GM18867 (cell line): ENCODE results near the gene ACOXL.

Experiments used
- ATAC-seq: cut with Tn5 transposase; IDR thresholded peaks from one replicate; pipeline ENCODE4 v1.9.1; 2021; ENCODE audit warnings: mild to moderate bottlenecking, moderate library complexity; ENCODE audit not compliant: unreplicated experiment

Gene ACOXL

GRCh38 chr2:110751642-110752041, 19.3 kb downstream of the ACOXL start:
- ATAC-seq = no peak

- ATAC-seq = no peak
These were observed 20.5 kb downstream of the ACOXL start for GRCh38 chr2:110752871-110753270.

DNA sequence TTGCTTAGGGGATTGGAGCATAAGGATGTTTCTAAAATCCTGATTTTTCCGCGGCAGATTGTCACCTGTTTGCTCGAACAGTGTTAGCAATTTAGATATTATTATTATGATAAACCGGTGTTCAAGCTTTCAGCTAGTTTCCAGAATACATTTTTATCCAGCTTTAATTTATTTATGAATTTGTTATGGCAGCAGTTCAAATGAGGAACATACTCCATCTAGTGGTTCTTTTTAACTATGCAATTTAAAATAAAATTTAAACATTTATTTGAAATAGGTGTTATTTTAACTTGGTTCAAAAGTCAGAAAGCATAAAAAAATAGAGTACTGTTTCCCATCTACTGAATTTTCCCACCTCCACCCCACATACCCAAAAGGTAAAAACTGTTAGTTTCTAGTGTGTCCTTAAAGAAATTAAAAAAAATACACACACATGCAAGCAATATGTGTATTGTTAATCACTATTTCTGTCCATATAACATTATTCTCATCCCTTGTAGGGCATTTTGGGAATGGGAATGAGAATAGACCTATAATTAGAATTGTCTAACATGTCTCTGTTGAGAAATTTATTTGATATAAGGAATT, 23.2 kb downstream of the ACOXL start:
- no peak for ATAC-seq

- no peak for ATAC-seq
These were observed 27.0 kb downstream of the ACOXL start for GRCh38 chr2:110759411-110759810.

- ATAC-seq = no peak
These were observed 32.6 kb downstream of the ACOXL start for GRCh38 chr2:110764931-110765330.

GRCh38 chr2:110766291-110766690, 33.9 kb downstream of the ACOXL start:
- ATAC-seq = no peak

DNA sequence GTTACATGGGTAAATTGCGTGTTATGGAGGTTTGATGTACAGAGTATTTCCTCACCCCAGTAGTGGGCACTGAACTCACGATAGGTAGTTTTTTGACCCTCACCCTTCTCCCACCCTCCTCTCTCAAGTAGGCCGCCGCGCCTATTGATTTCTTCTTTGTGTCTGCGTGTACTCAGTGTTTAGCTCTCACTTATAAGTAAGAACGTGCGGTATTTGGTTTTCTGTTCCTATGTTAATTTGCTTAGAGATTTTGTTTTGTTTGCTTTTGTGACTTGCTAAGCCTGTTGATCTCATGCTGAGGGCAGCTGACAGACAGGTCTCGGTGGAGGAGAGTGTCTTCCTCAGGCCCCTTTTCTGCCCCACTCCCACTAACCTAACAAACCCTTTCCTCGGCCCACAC, 36.2 kb downstream of the ACOXL start:
- ATAC-seq = no peak

DNA sequence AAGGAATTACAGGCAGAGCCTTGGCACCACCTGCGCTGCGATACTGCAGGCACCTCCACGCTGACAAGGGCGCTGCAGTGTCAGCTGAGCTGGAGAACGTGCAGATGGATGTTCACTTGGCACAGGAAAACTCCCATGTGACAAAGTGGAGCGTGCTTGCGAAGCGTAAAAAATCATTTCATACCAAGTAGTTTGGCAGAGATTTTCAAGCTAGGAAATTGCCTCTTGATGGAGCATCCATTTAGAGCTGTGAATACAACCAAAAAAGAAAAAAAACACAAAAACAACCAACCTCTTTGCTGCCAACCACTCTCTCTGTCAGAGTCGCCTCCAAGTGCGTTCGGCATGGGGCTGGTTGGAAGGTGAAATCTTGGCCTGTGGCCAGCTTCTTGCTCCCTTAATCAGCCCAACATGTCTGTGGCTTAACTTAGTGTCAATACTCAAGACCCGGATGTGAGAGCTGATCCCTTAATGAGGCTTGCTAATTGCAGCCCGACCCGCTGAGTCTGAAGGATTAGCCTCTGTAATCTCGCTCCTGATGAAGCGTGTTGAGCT, 38.1 kb downstream of the ACOXL start:
- no peak for ATAC-seq

DNA sequence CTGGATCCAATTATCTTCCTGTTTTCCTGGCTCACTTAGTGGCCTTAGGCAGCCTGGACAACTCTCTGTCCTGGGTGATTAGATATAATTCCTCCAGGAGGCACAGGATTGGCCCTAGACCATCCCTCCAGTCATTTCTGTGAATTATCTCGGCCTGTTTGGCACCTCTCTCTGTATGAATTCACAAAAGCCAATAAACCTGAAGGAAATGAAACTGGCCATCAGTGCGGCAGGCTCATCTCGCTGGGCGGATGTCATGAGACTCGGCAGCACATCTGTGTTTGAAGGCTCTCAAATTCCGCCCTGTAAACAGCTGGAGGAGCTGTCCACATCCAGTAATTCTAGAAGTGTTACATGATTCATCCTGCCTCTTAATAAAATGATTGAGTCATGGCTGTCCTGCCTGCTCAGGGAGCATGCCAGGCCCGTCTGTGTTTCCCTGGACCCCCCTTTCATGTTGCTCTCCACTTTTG, 38.6 kb downstream of the ACOXL start:
- no peak for ATAC-seq

- no peak for ATAC-seq
These were observed 39.4 kb downstream of the ACOXL start for GRCh38 chr2:110771547-110772382.

- no peak for ATAC-seq
These were observed 40.0 kb downstream of the ACOXL start for GRCh38 chr2:110772383-110772755.

DNA sequence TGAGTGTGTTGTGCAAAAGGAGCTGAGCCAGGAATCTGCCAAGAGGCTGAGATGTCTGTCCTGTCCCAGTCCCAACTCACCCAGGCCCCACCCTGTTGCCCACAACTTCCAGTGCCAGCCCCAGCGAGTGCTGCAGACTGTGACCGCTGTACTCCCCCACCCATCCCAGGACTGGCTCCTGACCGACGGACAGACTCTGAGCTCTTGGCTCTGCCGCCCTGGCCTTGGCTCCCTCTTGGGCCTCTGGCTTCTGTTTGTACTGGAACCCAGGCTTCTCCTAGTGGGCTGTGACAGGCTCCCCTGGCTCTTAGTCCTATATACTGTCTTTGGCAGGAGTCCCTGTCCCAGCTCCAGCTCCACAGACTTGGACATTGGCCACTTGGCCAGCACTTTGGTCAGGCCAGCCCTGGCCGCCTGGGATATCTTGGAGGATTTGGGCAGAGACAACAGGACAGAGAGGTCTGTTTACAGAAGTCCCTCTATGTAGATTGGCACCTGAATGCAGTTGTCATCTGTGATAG, 41.1 kb downstream of the ACOXL start:
- no peak for ATAC-seq

DNA sequence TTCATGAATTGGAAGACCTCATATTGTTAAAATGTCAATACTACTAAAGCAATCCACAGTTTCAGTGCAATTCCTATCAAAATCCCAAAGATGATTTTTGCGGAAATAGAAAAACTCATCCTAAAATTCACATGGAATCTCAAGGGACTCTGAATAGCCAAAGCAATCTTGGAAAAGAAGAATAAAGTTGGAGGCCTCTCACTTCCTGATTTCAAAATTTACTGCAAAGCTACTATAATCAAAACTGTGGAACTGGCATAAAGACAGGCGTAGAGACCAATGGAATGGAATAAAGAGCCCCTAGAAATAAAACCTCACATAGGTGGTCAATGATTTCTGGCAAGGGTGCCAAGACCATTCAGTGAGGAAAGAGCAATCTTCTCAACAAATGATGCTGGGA, 42.3 kb downstream of the ACOXL start:
- no peak for ATAC-seq

- ATAC-seq = no peak
These were observed 45.3 kb downstream of the ACOXL start for GRCh38 chr2:110777531-110778311.

- ATAC-seq = peak; percentile 69
These were observed 48.1 kb downstream of the ACOXL start for GRCh38 chr2:110780461-110780860.

- ATAC-seq = no peak
These were observed 51.0 kb downstream of the ACOXL start for GRCh38 chr2:110783196-110783873.

DNA sequence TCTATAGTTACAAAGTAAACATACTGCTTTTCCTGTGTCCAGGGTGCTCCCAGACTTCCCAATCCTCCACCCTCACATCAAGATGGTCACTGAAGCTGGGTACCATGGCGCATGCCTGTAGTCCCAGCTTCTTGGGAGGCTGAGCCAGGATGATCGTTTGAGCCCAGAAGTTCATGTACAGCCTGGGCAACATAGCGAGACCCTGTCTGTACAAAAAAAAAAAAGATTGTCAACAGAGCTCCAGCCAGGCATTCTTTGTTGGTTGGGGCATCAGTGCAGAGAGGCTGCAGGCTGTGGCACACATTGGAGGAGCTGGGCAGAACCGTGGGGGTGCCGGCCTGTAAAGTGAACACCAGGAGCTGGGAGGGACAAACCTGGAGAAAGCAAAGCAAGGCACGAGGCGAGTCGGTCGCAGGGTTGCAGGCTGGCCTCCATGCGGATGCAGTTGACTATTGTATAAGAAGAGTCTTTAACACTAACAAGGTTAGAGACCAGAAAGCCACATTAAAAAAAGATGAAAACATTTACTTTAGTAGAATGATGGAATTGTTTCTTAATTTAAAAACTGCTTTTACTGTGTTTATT, 51.8 kb downstream of the ACOXL start:
- ATAC-seq = no peak

GRCh38 chr2:110785439-110785838, 53.1 kb downstream of the ACOXL start:
- no peak for ATAC-seq

GRCh38 chr2:110788976-110789375, 56.6 kb downstream of the ACOXL start:
- ATAC-seq = no peak

DNA sequence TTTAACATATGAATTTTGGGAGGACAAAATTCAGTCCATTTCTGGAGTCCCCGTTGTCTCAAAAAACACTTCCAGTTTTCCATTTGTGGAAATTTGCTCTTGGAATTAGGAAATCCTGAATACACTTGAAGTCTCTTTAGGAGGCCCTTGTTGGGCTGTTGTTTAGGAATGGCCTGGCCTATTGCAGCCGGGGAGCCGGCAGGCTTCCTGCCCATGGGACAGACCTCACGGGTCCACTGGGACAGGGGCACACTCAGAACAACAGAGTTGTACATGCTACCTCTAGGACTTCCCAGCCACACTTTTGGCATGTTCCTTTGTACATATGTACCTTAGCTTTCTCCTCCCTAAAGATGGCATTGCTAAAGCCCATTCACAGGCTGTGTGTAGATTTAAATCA, 57.3 kb downstream of the ACOXL start:
- no peak for ATAC-seq
